Measurements from ENCODE around the gene TMEM200B.

DNA sequence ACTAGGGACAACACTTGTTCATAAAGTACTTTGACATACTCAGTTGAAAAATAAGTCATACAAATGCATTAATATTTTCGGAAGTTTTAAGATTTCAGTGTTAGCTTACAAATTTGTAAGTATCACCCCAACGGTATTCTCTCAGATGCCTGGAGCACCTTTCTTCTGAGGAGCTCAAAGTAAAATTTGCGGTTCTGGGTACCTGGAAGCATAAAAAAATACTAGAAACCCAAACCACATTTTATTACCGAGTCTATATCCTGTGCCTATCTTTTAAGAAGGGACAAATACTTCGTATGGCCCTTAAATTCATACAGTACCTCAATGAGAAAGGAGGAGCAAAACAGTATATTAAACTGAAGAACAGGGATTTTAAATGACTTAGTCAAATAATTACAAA is 47.8 kb upstream of the TMEM200B start:
- TF ChIP-seq, protein P1, sequence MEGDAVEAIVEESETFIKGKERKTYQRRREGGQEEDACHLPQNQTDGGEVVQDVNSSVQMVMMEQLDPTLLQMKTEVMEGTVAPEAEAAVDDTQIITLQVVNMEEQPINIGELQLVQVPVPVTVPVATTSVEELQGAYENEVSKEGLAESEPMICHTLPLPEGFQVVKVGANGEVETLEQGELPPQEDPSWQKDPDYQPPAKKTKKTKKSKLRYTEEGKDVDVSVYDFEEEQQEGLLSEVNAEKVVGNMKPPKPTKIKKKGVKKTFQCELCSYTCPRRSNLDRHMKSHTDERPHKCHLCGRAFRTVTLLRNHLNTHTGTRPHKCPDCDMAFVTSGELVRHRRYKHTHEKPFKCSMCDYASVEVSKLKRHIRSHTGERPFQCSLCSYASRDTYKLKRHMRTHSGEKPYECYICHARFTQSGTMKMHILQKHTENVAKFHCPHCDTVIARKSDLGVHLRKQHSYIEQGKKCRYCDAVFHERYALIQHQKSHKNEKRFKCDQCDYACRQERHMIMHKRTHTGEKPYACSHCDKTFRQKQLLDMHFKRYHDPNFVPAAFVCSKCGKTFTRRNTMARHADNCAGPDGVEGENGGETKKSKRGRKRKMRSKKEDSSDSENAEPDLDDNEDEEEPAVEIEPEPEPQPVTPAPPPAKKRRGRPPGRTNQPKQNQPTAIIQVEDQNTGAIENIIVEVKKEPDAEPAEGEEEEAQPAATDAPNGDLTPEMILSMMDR (IDR thresholded peaks at IDR 0.05; ENCODE audit: low read depth, low read length) = no peak
- TF ChIP-seq POLR2A (IDR thresholded peaks at IDR 0.05; ENCODE audit: extremely low read depth, insufficient read length) = no peak
- TF ChIP-seq MAX (IDR thresholded peaks at IDR 0.05; ENCODE audit: low read depth, low read length) = no peak
- no peak for TF ChIP-seq MYC (IDR thresholded peaks at IDR 0.05; ENCODE audit: low read depth, low read length)

Measured in NB4 (cell line).